Omental fat pad (tissue), 4 donors: Measurements from ENCODE around the gene RPGRIP1. TPM values are rescaled to one million over a fixed set of nuclear protein-coding genes. Genes with fewer than 3 reads are reported as not detected.

ENCODE experiments used
- ATAC-seq: fragments of 150-250 bp; one replicate; pipeline ENCODE4 v1.9.1; 2016; ENCODE audit warnings: mild to moderate bottlenecking, moderate library complexity; ENCODE audit not compliant: low FRiP score
- DNase-seq: peaks from one replicate; pipeline ENCODE4 v3.0.0-alpha.2; 2019; ENCODE audit warnings: low spot score
- CTCF ChIP-seq, 3 donors: fragments of 450-650 bp; IDR thresholded peaks; one replicate each; pipeline ENCODE4 v1.5.1; 2016 to 2017; ENCODE audit warnings: antibody characterized with exemption in 3 of 3, mild to moderate bottlenecking in 3 of 3, moderate library complexity in 2 of 3
- total RNA-seq, 4 donors: library from RNA; depleted of rRNA; stranded (reverse); fragments of >200 nt; gene quantifications; one replicate each; pipeline ENCODE4 v1.1.0, GENCODE V29; 2016

RPGRIP1 gene
- total RNA-seq, 4 donors from 2014 or later, result 0.19 to 1.2 (median 0.53) TPM

DNA sequence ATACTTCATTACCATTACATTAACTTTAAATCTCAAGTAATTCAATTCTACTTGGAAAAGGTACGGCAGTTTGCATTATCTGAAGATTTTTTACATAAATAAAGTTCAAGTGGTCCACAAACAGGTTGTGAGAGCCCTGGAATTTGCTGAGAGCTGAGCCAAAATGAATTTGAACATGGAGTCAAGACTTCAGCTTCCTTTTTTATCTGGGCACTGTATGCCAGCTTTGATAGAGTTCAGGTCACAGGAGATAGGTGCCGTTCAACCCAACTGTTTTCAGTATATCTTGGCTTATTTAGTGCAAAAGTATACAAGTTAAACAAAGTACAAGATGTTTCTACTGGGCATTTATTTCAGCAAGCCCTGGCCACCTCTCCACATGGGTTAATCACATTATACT, 39.5 kb upstream of the RPGRIP1 start:
- TF ChIP-seq CTCF (IDR thresholded peaks at IDR 0.05), result no peak
- ATAC-seq, result no peak
- DNase-seq, result no peak

DNA sequence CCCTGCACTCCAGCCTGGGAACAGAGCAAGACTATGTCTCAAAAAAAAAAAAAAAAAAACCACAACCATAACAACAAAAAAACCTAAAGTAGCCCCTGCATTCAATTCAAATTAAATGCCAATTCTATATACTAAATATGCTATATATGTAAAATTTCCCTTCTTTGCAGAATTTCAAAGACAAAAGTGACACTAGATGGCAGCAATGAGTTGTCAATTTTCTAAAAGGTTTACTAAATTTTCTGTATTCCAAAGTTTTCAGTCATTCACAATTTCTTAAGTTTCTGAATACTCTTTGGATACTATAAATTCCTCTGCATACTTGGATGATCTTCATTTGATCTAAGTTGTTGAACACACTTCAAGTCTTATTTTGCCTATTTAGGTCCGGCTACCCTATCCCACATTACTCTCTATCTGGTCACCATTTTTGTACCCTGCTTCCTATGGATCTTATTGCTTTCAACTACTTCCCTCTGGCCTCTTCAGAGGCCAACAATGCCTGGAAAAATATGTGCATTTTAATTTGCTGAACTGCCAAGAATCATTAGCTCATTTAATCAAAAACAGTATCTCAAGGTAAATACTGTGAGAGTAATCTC, 38.6 kb upstream of the RPGRIP1 start:
- no peak for ATAC-seq
- no peak for TF ChIP-seq CTCF (IDR thresholded peaks at IDR 0.05)
- no peak for DNase-seq

- TF ChIP-seq CTCF (IDR thresholded peaks at IDR 0.05), result no peak
- DNase-seq (no peak), ATAC-seq (peak; percentile 65)
Observed at GRCh38 chr14:21244544-21244943, 35.3 kb upstream of the RPGRIP1 start.

DNA sequence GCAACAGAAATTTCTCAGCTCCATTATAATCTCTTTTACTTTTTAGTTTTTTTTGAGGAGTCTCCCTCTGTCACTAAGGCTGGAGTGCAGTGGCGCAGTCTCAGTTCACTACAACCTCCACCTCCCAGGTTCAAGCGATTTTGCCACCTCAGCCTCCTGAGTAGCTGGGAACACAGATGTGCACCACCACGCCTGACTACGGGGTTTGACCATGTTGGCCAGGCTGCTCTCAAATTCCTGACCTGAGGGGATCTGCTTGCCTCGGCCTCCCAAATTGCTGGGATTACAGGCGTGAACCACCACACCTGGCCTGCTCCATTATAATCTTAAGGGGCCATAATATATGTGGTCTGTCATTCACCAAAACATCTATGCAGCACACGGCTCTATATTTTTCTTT, 34.1 kb upstream of the RPGRIP1 start:
- TF ChIP-seq CTCF (IDR thresholded peaks at IDR 0.05), result no peak
- ATAC-seq (no peak), DNase-seq (no peak)

DNA sequence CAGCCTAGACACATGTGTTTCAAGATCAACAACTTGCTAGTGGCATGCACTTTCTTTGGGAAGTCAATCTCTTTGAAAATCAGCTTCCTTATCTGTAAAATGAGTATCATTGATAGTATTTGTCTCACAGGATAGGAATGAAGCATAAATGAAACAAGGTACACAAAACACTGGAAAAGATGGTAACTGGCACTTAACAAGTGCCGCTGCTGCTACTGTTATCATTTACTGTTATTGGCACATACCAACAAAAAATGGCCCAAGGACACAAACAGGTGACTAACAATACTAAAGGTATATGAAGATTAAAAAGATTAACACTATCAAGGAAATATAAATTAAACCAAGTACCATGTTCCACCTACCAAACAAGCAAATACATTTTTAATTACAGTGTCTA, 31.5 kb upstream of the RPGRIP1 start:
- no peak for ATAC-seq
- no peak for TF ChIP-seq CTCF (IDR thresholded peaks at IDR 0.05)
- no peak for DNase-seq

DNA sequence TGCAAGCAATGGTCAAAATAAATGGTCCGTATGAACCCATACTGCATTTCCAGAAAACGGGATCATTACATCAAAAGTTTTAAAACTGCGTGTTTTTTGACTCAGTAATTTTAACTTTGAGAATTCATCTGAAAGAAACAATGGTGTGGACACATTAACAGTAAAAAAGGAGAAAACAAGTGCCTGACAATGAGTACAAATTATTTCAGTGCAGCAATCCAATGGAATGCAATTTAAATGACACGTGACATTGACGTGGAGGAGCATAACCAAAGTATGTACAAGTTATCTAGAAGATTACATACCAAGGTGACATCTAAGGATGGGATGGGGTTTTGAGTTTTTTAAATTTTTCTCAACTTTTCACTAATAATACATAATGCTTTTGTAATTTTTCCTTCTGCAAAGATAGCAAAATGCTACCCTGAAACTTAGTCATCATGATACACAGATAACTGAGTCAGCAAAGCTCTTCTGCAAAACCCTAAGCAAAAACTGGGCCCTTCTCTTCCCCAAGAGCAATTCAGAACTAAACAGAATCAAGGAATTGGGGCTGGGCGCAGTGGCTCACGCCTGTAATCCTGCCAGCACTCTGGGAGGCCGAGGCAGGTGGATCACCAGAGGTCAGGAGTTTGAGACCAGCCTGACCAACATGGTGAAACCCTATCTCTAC, 31.0 kb upstream of the RPGRIP1 start:
- no peak for DNase-seq

More for the DNA sequence above, 31.0 kb upstream of the RPGRIP1 start:
- no peak for ATAC-seq
- no peak for TF ChIP-seq CTCF (IDR thresholded peaks at IDR 0.05)
